Measurements from ENCODE around the gene MMP13.
"Not testable (repeated sequence)": the region's sequence is repeated elsewhere in the genome, so short reads cannot be mapped to it uniquely, and the experiment has no call there.

Gene MMP13

GRCh38 chr11:102955624-102956023, at the start of gene MMP13:
TSS of gene MMP13 (minus strand) at chr11:102955732. CDS start at chr11:102955705, 27 bp downstream.
- DNase-seq = no peak

- not testable (repeated sequence) for DNase-seq
Measured at GRCh38 chr11:103004234-103004633, 48.7 kb upstream of the MMP13 start.

- no peak for DNase-seq
Measured at GRCh38 chr11:102994105-102994504, 38.6 kb upstream of the MMP13 start.

DNA sequence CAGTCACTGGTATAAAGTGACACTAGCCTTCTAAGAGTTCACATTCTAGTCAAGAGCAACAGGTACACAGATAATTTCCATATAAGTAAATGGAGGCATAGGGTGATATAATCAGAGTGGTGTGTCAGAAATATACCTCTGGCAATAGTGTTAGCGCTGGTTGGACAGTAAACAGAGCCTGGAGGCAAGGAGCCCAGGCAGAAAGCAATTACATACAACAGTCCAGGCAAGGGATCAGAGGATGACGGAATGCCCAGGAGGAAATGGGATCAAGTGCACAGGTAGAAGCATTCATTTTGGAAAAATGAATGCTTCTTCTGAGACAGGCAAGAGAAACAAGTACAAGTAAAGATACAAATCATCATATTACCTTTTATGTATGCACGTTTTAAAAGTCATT, 36.2 kb upstream of the MMP13 start:
- no peak for DNase-seq

- DNase-seq = no peak
Measured at GRCh38 chr11:102990145-102990544, 34.6 kb upstream of the MMP13 start.

DNA sequence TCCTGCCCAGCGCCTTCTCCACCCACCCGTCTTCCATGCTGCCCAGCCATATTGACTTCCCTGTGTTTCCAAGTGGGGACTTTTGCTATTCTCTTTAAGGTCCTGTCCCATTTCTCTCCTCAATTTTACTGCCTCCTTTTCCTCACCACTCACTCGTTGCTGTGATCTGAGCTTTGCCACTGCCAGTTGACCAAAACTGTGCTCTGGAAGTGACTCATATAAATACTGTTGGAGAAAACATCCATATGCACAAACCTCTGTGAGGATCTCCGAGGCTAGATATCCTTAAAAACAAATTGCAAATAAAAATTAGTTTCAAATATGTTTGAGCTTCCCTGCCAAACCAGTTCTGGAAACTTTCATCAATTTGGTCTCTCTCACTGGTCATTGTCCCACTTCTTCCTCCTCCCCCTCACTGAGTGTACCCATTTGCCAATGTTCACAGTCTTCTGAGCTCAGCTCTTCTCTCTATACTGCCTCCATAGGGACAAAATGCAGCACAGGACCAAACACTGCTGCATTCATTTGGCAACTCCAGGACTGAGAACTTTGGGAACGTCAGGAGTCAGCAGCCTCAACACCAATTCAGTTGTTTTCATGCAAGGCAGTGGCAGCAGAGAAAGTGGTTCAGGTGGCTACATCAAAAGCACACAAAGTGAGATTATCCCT, 34.0 kb upstream of the MMP13 start:
- no peak for DNase-seq

DNA sequence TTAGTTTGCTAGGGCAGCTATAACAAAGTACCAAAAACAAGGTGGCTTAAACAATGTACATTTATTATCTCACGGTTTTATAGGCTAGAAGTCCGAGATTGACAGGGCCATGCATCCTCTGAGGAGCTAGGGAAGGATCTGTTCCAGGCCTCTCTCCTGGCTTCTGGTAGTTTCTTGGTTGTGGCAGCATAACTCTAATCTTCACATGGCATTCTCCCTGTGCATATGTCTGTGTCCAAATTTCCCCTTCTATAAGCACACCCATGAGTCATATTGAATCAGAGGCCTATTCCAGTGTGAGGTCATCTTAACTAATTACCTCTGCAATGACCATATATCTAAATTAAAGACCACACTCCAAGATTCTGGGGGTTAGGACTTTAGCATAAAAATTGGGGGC, 31.3 kb upstream of the MMP13 start:
- DNase-seq = no peak

DNA sequence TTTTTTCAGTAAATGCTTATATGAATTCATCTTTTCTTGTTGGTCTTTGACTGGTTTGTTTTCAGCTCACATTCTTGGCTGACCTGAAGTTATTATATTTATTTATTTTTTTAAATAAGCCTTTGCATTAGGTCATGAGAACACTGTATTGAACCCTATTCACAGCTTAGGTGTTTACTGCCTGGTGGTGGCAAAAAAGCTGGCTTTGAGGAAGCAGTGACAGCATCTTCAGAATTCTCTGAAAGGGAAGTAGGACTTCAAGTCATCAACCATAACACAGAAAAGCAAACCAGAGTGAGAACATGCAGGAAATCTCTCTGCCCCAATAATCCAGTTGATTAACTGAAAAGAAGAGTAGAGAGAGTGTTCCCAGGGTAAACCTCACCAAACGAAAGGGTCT, 30.3 kb upstream of the MMP13 start:
- no peak for DNase-seq

DNA sequence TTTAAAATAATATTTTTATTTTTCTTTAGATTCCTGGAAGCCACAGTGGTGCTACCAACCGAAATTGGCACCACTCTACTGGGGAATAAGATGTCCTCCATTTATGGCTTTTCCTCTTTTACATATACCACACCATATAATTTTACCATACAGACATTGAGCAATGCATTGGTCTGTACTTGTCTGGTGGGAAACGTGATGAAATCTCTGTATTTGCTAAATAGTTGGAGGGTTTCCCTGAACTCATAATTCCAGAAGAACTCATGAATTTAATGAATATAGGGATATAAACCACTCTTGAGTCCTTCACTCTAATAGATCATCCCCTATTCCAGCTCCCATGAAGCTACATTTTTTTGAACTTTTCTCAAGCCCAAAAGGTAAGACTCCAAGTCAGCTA, 28.0 kb upstream of the MMP13 start:
- no peak for DNase-seq

DNA sequence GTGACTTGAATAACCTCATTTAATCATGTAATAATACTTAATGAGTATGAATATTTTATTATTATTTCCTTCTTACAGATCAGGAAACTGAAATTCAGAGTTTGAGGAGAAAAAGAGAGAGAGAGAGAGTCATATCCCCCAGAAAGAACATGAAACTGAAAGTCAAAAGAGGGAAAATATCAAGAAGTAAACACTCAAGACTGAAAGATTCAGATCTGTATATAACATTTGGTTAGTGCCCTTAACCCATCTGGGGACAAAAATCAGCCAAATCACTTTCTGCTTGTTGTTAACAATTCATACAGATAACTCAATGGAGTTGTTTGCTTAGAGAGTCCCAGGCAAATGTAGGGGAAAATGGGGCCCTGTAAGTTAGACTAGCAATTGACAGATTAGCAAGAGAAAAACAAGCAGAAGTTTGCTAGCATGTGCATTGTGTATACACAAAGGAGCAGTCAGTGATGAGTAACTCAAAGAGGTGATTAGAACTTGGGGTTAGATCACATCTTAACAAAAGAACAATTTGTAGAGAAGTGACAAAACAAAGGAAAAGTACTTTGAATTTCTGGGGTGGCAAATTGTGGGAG, 25.9 kb upstream of the MMP13 start:
- DNase-seq = no peak

DNA sequence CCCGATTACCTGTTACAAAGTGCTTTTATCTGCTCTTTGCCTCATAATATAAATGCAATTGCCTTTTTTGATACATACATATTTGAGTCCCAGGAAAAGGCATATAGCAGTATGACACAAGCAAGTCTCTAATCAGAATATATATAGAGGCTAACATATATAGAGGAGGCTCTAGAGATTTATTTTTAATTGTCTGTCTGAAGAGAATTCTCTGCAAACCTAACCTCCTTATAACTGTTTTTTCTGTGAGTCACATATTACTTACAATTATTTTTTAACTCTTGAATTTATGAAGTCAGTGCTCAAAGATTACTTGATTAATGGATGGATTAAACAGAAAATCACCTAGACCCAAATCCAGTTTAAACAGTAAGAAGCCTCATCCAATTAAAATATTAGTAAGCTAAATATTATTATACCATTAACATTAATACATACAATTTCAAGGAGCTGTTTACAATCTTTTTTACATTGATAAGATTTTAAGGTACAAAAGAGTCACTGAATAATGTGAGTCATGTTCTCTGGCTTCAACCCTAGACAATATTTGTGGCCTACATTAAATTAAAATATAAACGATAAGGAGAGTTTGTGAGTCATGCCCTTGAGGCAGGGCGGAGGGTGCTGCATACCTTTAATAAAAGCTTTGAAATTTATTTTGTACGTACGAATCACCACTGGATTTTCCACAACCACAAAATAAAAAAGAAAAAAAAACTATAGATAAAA, 19.2 kb upstream of the MMP13 start:
- no peak for DNase-seq

- not testable (repeated sequence) for DNase-seq
Measured at GRCh38 chr11:102973698-102974097, 18.2 kb upstream of the MMP13 start.

DNA sequence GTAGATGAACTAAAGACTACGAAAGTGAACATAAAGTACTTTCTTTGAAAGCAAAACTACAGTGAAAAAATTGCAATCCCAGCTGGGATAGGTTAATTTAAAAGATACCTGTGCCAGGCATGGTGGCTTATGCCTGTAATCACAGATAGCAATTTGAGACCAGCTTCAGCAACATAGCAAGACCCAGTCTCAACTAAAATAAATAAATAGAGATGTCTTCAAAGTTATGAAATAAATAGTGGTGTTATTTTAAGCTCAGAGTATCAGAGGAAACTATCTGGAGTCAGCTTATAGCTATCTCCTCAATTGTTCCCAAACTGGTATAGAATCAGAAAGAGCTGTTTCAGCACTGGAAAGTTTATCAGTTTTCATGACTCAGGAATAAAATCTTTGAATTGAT, 17.3 kb upstream of the MMP13 start:
- no peak for DNase-seq

- DNase-seq = no peak
Measured at GRCh38 chr11:102971766-102972165, 16.2 kb upstream of the MMP13 start.

- no peak for DNase-seq
Measured at GRCh38 chr11:102967497-102967896, 12.0 kb upstream of the MMP13 start.

DNA sequence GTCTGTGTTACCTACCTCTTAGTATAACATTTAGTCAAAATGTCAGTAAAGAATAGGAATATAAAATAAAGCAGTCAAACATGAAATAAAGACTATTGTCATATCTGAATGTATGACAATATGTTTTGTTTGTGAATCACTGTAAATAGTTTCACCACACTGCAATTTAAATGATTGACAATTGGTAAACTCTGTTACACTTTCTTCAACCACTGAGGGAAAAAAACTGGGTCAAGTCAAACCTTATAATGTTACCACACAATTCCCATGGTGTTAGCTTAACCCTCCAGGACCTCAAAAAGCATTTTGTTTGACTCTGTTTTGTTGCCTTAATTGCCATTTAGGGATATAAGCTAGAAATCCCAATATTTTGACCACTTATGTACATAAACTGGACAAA, 10.5 kb upstream of the MMP13 start:
- DNase-seq = no peak

- DNase-seq = no peak
Measured at GRCh38 chr11:102964867-102965266, 9.3 kb upstream of the MMP13 start.

GRCh38 chr11:102957953-102958352, 2.4 kb upstream of the MMP13 start:
- DNase-seq = no peak

DNA sequence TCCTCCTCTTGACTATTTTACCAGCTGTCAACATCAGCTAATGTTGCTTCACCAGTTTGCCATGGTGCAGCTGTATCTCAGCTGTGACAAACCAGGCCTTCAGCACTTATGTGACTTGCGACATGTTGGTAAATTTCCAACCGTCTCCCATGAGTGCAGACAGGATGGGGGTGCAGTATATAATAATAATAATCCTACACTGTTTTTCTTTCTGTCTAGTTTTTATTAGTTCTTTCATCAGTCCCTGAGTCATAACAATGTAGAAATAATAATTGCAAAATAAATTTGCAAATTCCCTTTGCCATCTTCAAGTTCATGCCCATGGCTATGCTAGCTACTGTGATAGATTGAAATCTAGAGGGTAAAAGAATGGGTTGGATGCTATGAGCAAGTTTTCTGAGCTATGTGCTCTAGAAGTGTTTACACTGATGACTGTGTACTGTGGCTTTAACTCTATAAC, 4.9 kb downstream of the MMP13 start:
- DNase-seq = no peak

DNA sequence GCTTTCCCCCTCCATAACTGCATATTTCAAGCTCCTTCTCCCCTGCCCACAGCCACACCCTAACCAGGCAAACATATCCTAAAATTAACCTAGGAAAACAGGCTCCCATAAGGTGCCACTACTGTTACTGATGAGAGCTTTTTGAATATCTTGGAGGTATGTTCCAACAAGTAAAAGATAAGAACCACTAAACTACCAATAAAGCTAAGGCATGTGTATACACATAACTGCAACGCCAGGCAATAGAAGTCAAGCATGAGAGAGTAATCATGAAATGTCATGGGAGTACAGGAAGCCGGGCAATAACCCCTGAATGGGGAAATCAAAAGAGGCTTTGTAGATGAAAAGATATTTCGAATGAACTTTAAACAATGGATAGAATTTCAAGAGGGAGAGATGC, 9.3 kb downstream of the MMP13 start:
- DNase-seq = no peak

GRCh38 chr11:102940714-102941588, 14.6 kb downstream of the MMP13 start:
- peak; percentile 73 for DNase-seq

- no peak for DNase-seq
Measured at GRCh38 chr11:102936864-102937509, 18.5 kb downstream of the MMP13 start.

- no peak for DNase-seq
Measured at GRCh38 chr11:102935514-102935913, 20.0 kb downstream of the MMP13 start.

Data from NCI-H526 treated with DMSO at 0.1 percent for 48 hours (cell line).